Measurements from ENCODE around the gene ABTB1.

Gene ABTB1

GRCh38 chr3:127722091-127722784 lies 49.5 kb downstream of the ABTB1 start:
- peak; percentile 27 for DNase-seq

- DNase-seq = peak; percentile 37
These were observed 50.3 kb downstream of the ABTB1 start for GRCh38 chr3:127723011-127723567.

- no peak for DNase-seq
These were observed 54.1 kb downstream of the ABTB1 start for GRCh38 chr3:127726894-127727293.

GRCh38 chr3:127728417-127729015 lies 55.8 kb downstream of the ABTB1 start:
- DNase-seq = peak; percentile 5

- peak; percentile 38 for DNase-seq
These were observed 56.9 kb downstream of the ABTB1 start for GRCh38 chr3:127729556-127730056.

GRCh38 chr3:127730171-127730570 lies 57.4 kb downstream of the ABTB1 start:
- DNase-seq = peak; percentile 25
